DND-41 (cell line): ENCODE measurements around the gene SORT1.
A peak's percentile ranks its signal among the peaks of the same experiment; 100 is the strongest.

ENCODE experiments used
- ATAC-seq: fragments of 200-7000 bp; cut with Tn5 transposase; 3 replicates; pipeline ENCODE4 v1.9.1; 2021; ENCODE audit warnings: low read depth; ENCODE audit not compliant: insufficient read depth
- DNase-seq: peaks from one replicate; pipeline ENCODE4 v3.0.0-alpha.2; 2020
- H2AFZ ChIP-seq: 2 replicates; pipeline ENCODE4 v1.6.0; 2012; ENCODE audit warnings: low read depth, low read length
- H3K27ac ChIP-seq: 2 replicates; pipeline ENCODE4 v1.5.1; 2012; ENCODE audit warnings: low read length, inconsistent platforms
- H3K27me3 ChIP-seq: fragments of 200-600 bp; sonication (generic); 2 replicates; pipeline ENCODE4 v1.6.0; 2012; ENCODE audit warnings: low read length, mild to moderate bottlenecking, inconsistent platforms; ENCODE audit not compliant: insufficient read depth, poor library complexity
- H3K36me3 ChIP-seq: 2 replicates; pipeline ENCODE4 v1.5.1; 2012; ENCODE audit warnings: low read length, inconsistent platforms; ENCODE audit not compliant: insufficient read depth
- H3K4me1 ChIP-seq: 2 replicates; pipeline ENCODE4 v1.5.1; 2012; ENCODE audit warnings: mild to moderate bottlenecking, low read length; ENCODE audit not compliant: insufficient read depth
- H3K4me2 ChIP-seq: 2 replicates; pipeline ENCODE4 v1.6.0; 2012; ENCODE audit warnings: mild to moderate bottlenecking, moderate library complexity, low read length, inconsistent platforms; ENCODE audit not compliant: insufficient read depth
- H3K4me3 ChIP-seq, 2 experiments: fragments of 200-600 bp in 1 of 2; shearing (Covaris generic) in 1 of 2; 2 replicates each; pipeline ENCODE4 v1.5.1; 2012 to 2016; ENCODE audit warnings: inconsistent platforms in 2 of 2, low read length in 2 of 2, mild to moderate bottlenecking in 2 of 2, low read depth in 1 of 2, moderate library complexity in 1 of 2
- H3K79me2 ChIP-seq: 2 replicates; pipeline ENCODE4 v1.6.0; 2012; ENCODE audit warnings: low read length, inconsistent platforms; ENCODE audit not compliant: insufficient read depth
- H3K9ac ChIP-seq: 2 replicates; pipeline ENCODE4 v1.6.0; 2012; ENCODE audit warnings: low read depth, mild to moderate bottlenecking, inconsistent platforms, low read length, moderate library complexity
- H3K9me3 ChIP-seq: 2 replicates; pipeline ENCODE4 v1.5.1; 2012; ENCODE audit warnings: low read length, moderate library complexity, mild to moderate bottlenecking, inconsistent platforms; ENCODE audit not compliant: insufficient read depth, severe bottlenecking
- H4K20me1 ChIP-seq: 2 replicates; pipeline ENCODE4 v1.6.0; 2012; ENCODE audit warnings: low read length; ENCODE audit not compliant: insufficient read depth
- CTCF ChIP-seq: IDR thresholded peaks from 2 replicates; pipeline ENCODE4 v1.5.1; 2012; ENCODE audit warnings: borderline replicate concordance, low read length, moderate library complexity, mild to moderate bottlenecking; ENCODE audit not compliant: poor library complexity, severe bottlenecking; ENCODE audit errors: extremely low read depth
- EZH2 ChIP-seq: IDR thresholded peaks from 3 replicates; pipeline ENCODE4 v1.6.1; 2012; ENCODE audit warnings: borderline replicate concordance, low read depth, mild to moderate bottlenecking, moderate library complexity, low read length, inconsistent platforms; ENCODE audit not compliant: severe bottlenecking

SORT1 gene

DNA sequence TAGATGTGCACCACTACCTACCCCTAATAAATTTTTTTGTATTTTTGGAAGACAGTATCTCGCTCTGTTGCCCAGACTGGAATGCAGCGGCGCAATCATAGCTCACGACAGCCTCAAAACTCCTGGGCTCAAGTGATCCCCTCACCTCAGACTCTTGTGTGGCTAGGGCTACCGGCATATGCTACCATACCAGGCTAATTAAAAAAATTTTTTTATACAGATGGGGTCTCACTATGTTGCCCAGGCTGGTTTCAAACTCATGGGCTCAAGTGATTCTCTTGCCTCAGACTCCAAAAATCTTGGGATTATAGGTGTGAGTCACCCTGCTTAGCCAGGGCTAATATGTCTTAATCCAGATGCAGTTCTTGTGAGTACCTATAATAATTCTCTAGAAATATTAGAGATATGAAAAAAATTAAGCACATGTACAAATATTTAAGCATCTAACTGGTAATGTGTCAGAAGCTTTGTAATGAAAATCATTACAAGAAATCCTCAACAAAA lies 9.5 kb downstream of the SORT1 start:
- H3K9me3 ChIP-seq = no peaks in the 10 kb centered on the region
- no peak for DNase-seq
- no peak overlapping the region for H2AFZ ChIP-seq
- H3K36me3 ChIP-seq = peaks cover 2% of the 10 kb centered on the region; the same call in 1 of the 2 replicates
- no peak overlapping the region for H3K9ac ChIP-seq
- no peaks in the 10 kb centered on the region for H3K27me3 ChIP-seq
- no peak for TF ChIP-seq EZH2
- TF ChIP-seq CTCF = no peak
- no peak overlapping the region for H3K27ac ChIP-seq
- peaks cover 4% of the 10 kb centered on the region; the same call in 1 of the 2 replicates for H3K4me1 ChIP-seq
- H3K79me2 ChIP-seq = peaks cover 89% of the 10 kb centered on the region
- H3K4me2 ChIP-seq = no peak overlapping the region
- peaks cover 23% of the 10 kb centered on the region; the same call in 1 of the 2 replicates for H4K20me1 ChIP-seq
- no peak overlapping the region for H3K4me3 ChIP-seq
- no peak for ATAC-seq

DNA sequence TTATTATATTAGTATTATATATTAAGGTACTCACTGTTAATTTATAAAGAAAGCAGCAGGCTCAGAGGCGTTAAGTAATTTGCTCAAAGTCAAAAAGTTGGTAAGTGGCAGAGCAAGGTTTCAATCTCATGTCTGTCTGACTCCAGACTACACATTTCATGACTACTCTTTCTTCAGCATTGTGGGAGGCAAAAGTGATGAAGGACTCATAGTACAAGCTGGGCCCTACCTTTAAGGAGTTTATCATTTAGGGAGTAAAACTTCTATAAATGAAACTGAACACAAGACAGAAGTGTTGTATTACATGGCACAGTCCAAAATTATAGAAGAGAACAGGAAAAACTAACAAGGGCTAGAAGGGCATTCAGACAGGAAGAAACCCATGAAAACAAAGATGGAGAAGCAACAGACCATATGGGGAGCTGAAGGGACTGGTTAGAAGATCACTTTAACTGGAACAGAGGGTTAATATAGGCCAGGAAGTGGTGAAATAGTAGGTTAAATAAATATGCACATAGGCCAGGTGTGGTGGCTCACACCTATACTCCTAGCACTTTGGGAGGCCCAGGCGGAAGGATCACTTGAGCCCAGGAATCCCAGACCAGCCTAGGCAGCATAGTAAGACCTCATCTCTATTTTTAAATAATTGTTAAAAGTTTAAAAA lies 11.5 kb downstream of the SORT1 start:
- Histone ChIP-seq H3K27me3 (no peaks in the 10 kb centered on the region), H3K4me2 (no peak overlapping the region), H3K9me3 (no peaks in the 10 kb centered on the region), H3K4me3 (no peak overlapping the region), H3K36me3 (no peaks in the 10 kb centered on the region; the same call in 1 of the 2 replicates), H3K27ac (no peak overlapping the region), H4K20me1 (peaks cover 22% of the 10 kb centered on the region), H3K79me2 (peaks cover 86% of the 10 kb centered on the region), H3K4me1 (no peaks in the 10 kb centered on the region), H3K9ac (no peak overlapping the region), H2AFZ (no peak overlapping the region)
- DNase-seq (no peak), ATAC-seq (peak; percentile 58; the same call in 2 of the 3 replicates)
- no peak for TF ChIP-seq CTCF

DNA sequence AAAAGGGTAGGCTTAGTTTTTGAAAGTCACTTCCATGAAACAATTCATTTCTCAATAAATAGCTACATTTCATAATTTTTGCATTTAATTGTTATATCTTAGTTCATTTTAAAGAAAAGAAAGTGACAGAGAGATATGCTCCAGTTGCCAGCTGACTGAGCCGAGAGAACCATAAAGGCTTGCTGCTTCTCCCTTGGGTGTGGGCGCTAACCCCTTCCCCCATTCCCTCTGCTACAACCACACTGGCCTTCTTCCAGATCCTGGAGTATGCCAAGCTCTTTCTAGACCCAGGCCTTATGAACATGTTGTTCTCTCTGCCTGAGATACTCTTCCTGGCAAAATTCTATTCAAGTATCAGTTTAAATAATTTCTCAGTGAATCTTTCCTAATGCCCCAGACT lies 12.3 kb downstream of the SORT1 start:
- Histone ChIP-seq H3K9me3 (no peaks in the 10 kb centered on the region), H3K27me3 (no peaks in the 10 kb centered on the region), H3K9ac (no peak overlapping the region), H3K79me2 (peaks cover 85% of the 10 kb centered on the region), H4K20me1 (peaks cover 22% of the 10 kb centered on the region), H3K36me3 (no peaks in the 10 kb centered on the region), H3K27ac (no peak overlapping the region), H3K4me2 (no peak overlapping the region), H3K4me3 (no peak overlapping the region), H3K4me1 (no peaks in the 10 kb centered on the region), H2AFZ (no peak overlapping the region)
- TF ChIP-seq EZH2 (no peak), CTCF (no peak)
- no peak for DNase-seq
- no peak for ATAC-seq

GRCh38 chr1:109383854-109384253 lies 13.9 kb downstream of the SORT1 start:
- Histone ChIP-seq H3K4me1 (no peaks in the 10 kb centered on the region), H3K27ac (no peak overlapping the region), H3K36me3 (no peaks in the 10 kb centered on the region), H3K4me2 (no peak overlapping the region), H3K4me3 (no peak overlapping the region), H3K9ac (no peak overlapping the region), H4K20me1 (peaks cover 19% of the 10 kb centered on the region), H3K79me2 (peaks cover 83% of the 10 kb centered on the region), H2AFZ (no peak overlapping the region), H3K27me3 (no peaks in the 10 kb centered on the region), H3K9me3 (no peaks in the 10 kb centered on the region)
- TF ChIP-seq CTCF = no peak
- no peak for TF ChIP-seq EZH2
- DNase-seq = no peak
- ATAC-seq = no peak
